GM15510 (cell line): Measurements from ENCODE around the gene PHGDH.

Experiments used
- POLR2A ChIP-seq: IDR thresholded peaks from 3 replicates; pipeline ENCODE4 v1.6.1; 2011; ENCODE audit warnings: borderline replicate concordance; ENCODE audit not compliant: insufficient read length; ENCODE audit errors: extremely low read depth

Gene PHGDH

DNA sequence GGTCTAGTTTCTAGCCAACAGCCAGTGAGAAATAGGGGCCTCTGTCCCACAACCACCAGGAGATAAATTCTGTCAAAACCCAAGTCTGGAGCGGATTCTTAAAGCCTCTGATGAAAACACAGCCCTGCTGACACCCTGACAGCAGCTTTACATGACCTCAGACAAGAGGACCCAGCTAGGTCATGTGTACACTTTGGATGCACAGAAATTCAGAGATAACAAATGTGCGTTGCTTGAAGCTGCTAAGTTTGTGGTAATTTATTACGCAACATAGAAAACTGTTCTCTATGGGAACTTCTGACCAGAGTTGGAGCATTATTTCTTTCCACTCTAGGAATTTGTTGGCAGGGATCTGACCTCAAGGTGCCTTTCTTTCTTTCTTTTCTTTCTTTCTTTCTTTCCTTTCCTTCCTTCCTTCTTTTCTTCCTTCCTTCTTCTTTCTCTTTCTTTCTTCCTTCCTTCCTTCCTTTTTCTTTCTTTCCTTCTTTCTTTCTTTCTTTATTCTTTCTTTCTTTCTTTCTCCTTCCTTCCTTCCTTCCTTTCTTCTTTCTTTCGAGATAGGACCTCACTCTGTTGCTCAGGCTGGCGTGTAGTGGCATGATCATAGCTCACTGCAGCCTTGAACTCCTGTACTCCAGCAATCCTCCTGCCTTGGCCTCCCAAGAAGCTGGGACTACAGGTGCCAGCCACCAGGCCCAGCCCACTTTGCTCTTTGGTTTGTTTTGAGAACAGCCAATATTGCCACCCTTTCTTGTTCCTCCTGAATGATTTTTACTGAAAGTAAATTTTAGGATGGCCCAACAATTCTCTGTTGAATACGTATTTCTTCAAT lies 71.8 kb downstream of the PHGDH start:
- no peak for TF ChIP-seq POLR2A

- TF ChIP-seq POLR2A: no peak
These were observed 72.6 kb downstream of the PHGDH start for GRCh38 chr1:119784191-119784781.

DNA sequence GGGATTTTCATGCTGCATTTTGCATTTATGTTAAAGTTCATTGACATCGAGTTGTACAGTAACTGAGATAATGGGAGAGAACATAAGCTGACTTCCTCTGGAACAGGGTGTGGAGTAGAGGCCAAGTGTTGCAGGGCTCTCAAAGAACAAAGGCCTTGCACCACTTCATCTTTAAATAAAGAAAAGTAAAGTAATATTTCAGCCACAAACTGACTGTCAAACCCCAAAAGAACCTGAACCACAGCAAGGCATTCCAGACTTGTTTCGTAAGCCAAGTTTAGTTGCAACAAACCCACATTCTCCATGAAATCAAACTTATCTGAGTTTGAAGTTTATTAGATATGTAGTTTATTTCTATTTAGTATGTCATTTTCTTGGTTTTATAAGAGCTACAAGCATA lies 76.0 kb downstream of the PHGDH start:
- no peak for TF ChIP-seq POLR2A

GRCh38 chr1:119790451-119791198 lies 78.9 kb downstream of the PHGDH start:
- no peak for TF ChIP-seq POLR2A

DNA sequence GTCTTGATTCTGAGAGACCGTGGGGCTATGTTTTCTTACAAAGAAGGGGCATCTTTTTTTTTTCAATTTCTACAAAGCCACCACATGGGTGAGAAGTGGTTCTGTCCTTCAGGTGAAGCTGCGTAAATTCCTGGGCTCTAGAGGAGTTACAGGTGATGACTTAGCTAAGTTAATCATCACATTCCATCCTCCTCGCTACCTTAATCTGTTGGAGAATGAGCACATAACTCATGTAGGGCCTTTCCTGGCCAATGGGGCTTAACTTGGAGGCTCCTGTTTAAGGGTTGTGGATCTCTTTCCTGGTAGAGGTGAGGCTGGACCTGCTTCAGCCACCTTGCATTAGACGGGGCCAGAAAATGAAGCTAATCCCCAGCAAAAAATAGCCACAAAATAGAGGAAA lies 79.6 kb downstream of the PHGDH start:
- TF ChIP-seq POLR2A: no peak
